WTC11 (cell line): ENCODE results near the gene TSPAN33. TPM values are rescaled to one million over a fixed set of nuclear protein-coding genes. Genes with fewer than 3 reads are reported as not detected.
A peak's percentile ranks its signal among the peaks of the same experiment; 100 is the strongest.

Source experiments
- ATAC-seq: fragments of 200-7000 bp; cut with Tn5 transposase; 2 replicates; pipeline ENCODE4 v1.10.0; 2021; ENCODE audit warnings: mild to moderate bottlenecking, moderate library complexity
- CTCF ChIA-PET: fragments of 300-600 bp; sonication (Branson Sonifier 250); formaldehyde crosslinking; loops from one replicate; lab custom pipeline; 2021; ENCODE audit warnings: antibody characterized with exemption; lab: Charles Lee
- POLR2A ChIA-PET: fragments of 350-600 bp; sonication (Branson Sonifier 250); formaldehyde crosslinking; loops from one replicate; lab custom pipeline; 2021; ENCODE audit warnings: antibody characterized with exemption; lab: Charles Lee
- DNase-seq: peaks from one replicate; pipeline ENCODE4 v3.0.0; 2021; ENCODE audit warnings: low spot score
- H3K27ac Mint-ChIP-seq: 2 replicates; pipeline ENCODE4 v1.8.0; 2021; ENCODE audit warnings: mixed read lengths
- H3K27me3 Mint-ChIP-seq: 2 replicates; pipeline ENCODE4 v1.8.0; 2021; ENCODE audit warnings: low read depth, mild to moderate bottlenecking, moderate library complexity, mixed read lengths
- H3K36me3 Mint-ChIP-seq: 2 replicates; pipeline ENCODE4 v1.8.0; 2021; ENCODE audit warnings: mixed read lengths
- H3K4me1 Mint-ChIP-seq: 2 replicates; pipeline ENCODE4 v1.8.0; 2022; ENCODE audit warnings: mixed read lengths
- H3K4me3 Mint-ChIP-seq: 2 replicates; pipeline ENCODE4 v1.8.0; 2021; ENCODE audit warnings: mild to moderate bottlenecking, moderate library complexity, mixed read lengths
- H3K9me3 Mint-ChIP-seq: 2 replicates; pipeline ENCODE4 v1.8.0; 2021; ENCODE audit warnings: mixed read lengths
- MYBL2 ChIP-seq: sonication (generic); formaldehyde crosslinking; IDR thresholded peaks from 2 replicates; pipeline ENCODE4 v1.8.1; 2023; ENCODE audit warnings: mild to moderate bottlenecking, moderate library complexity, missing genetic modification reagents
- NFE2L1 ChIP-seq: sonication (generic); formaldehyde crosslinking; IDR thresholded peaks from 2 replicates; pipeline ENCODE4 v1.8.1; 2023; ENCODE audit warnings: missing genetic modification reagents
- PRDM15 ChIP-seq: sonication (generic); formaldehyde crosslinking; IDR thresholded peaks from 2 replicates; pipeline ENCODE4 v1.8.0; 2022; ENCODE audit warnings: missing genetic modification reagents
- ZBTB21 ChIP-seq: sonication (generic); formaldehyde crosslinking; IDR thresholded peaks from 2 replicates; pipeline ENCODE4 v1.8.1; 2023; ENCODE audit warnings: mild to moderate bottlenecking, missing genetic modification reagents, borderline replicate concordance
- ZBTB43 ChIP-seq: sonication (generic); formaldehyde crosslinking; IDR thresholded peaks from 2 replicates; pipeline ENCODE4 v1.8.1; 2023; ENCODE audit warnings: mild to moderate bottlenecking, missing genetic modification reagents
- ZNF219 ChIP-seq: sonication (generic); formaldehyde crosslinking; IDR thresholded peaks from 2 replicates; pipeline ENCODE4 v1.8.0; 2023; ENCODE audit warnings: missing genetic modification reagents, mild to moderate bottlenecking, borderline replicate concordance
- total RNA-seq: library from RNA; stranded (reverse); gene quantifications from 3 replicates; pipeline ENCODE4 v1.2.3, GENCODE V29; 2021

TSPAN33 gene
- total RNA-seq, 1 experiment from 2014 or later, result 30.0 TPM

GRCh38 chr7:129188892-129189660, 44.6 kb downstream of the TSPAN33 start (continued):
- 0 out of 2 replicates have a peak, but pooled peaks have one; percentile 8 for TF ChIP-seq PRDM15 (CRISPR knock-in tag)
- TF ChIP-seq ZNF219 (CRISPR knock-in tag), result no peak
- TF ChIP-seq ZBTB21 (CRISPR knock-in tag), result 0 out of 2 replicates have a peak, but pooled peaks have one; percentile 11

GRCh38 chr7:129189661-129190310, 45.3 kb downstream of the TSPAN33 start:
- POLR2A ChIA-PET, result interaction anchor here (0.5 to 2.4 kb wide), 6 partner anchors 21 to 316 kb away, joined by 3 to 27 read pairs (median 4); partner anchors contain the start of genes AHCYL2 and TNPO3

More at GRCh38 chr7:129189661-129190310, 45.3 kb downstream of the TSPAN33 start:
- H3K36me3 Mint-ChIP-seq, result peaks cover 19% of the 10 kb centered on the region
- H3K4me1 Mint-ChIP-seq, result peaks cover 41% of the 10 kb centered on the region
- DNase-seq (no peak), ATAC-seq (no peak)
- peak overlapping the region; percentile 96 for H3K4me3 Mint-ChIP-seq
- CTCF ChIA-PET, result interaction anchor here (0.8 to 5.8 kb wide), 6 partner anchors 20 to 178 kb away, joined by 3 to 36 read pairs (median 5); no protein-coding TSS in a partner anchor
- H3K27me3 Mint-ChIP-seq, result peaks cover 30% of the 10 kb centered on the region
- H3K9me3 Mint-ChIP-seq, result peaks cover 4% of the 10 kb centered on the region; the same call in 1 of the 2 replicates
- TF ChIP-seq ZBTB43 (0 out of 2 replicates have a peak, but pooled peaks have one; percentile 10), PRDM15 (CRISPR knock-in tag) (no peak), MYBL2 (CRISPR knock-in tag) (0 out of 2 replicates have a peak, but pooled peaks have one; percentile 7), NFE2L1 (CRISPR knock-in tag) (0 out of 2 replicates have a peak, but pooled peaks have one; percentile 25)
- H3K27ac Mint-ChIP-seq, result peak overlapping the region; percentile 53; the same call in 1 of the 2 replicates
